A673 (cell line): ENCODE data around the gene ZDHHC7. TPM values are rescaled to one million over a fixed set of nuclear protein-coding genes. Genes with fewer than 3 reads are reported as not detected.

Experiments
- BruUV-seq: library from RNA; stranded (reverse); fragments of 400-500 nt; replicated peaks from 2 replicates; lab custom pipeline; 2021; lab: Mats Ljungman, UMichigan
- CTCF ChIA-PET: fragments of 300-600 bp; sonication (Branson Sonifier 250); formaldehyde crosslinking; loops from one replicate; lab custom pipeline; 2022; ENCODE audit warnings: antibody characterized with exemption; lab: Charles Lee
- POLR2A ChIA-PET: fragments of 300-600 bp; sonication (Branson Sonifier 250); formaldehyde crosslinking; loops from one replicate; lab custom pipeline; 2022; ENCODE audit warnings: antibody characterized with exemption; ENCODE audit not compliant: low non-redundant PET; lab: Charles Lee
- DNase-seq: peaks from one replicate; pipeline ENCODE4 v3.0.0-alpha.2; 2015; ENCODE audit warnings: low spot score
- H3K27ac ChIP-seq: fragments of 200-600 bp; sonication (generic); 2 replicates; pipeline ENCODE4 v1.5.1; 2016; ENCODE audit warnings: mixed run types, low read depth, mild to moderate bottlenecking, mixed read lengths, antibody characterized with exemption, low read length; ENCODE audit not compliant: poor library complexity, severe bottlenecking
- H3K27me3 ChIP-seq: fragments of 200-600 bp; sonication (generic); replicated peaks from 2 replicates; pipeline ENCODE4 v1.6.1; 2017; ENCODE audit warnings: mixed run types, low read depth, mild to moderate bottlenecking, mixed read lengths, antibody characterized with exemption, low read length; ENCODE audit not compliant: insufficient read depth, poor library complexity
- H3K36me3 ChIP-seq: fragments of 200-600 bp; sonication (generic); 2 replicates; pipeline ENCODE4 v1.6.1; 2016; ENCODE audit warnings: mixed run types, mild to moderate bottlenecking, mixed read lengths, antibody characterized with exemption, low read length; ENCODE audit not compliant: insufficient read depth, poor library complexity, severe bottlenecking
- H3K4me1 ChIP-seq: fragments of 200-600 bp; sonication (generic); 2 replicates; pipeline ENCODE4 v1.6.1; 2017; ENCODE audit warnings: mixed run types, mild to moderate bottlenecking, mixed read lengths, antibody characterized with exemption, low read length; ENCODE audit not compliant: insufficient read depth, poor library complexity, severe bottlenecking
- H3K4me3 ChIP-seq: fragments of 200-600 bp; sonication (generic); 2 replicates; pipeline ENCODE4 v1.5.1; 2016; ENCODE audit warnings: low read depth, mixed run types, mild to moderate bottlenecking, mixed read lengths, low read length; ENCODE audit not compliant: poor library complexity, severe bottlenecking
- H3K9me3 ChIP-seq: fragments of 200-600 bp; sonication (generic); 2 replicates; pipeline ENCODE4 v1.6.1; 2016; ENCODE audit warnings: mixed run types, low read depth, mild to moderate bottlenecking, mixed read lengths, antibody characterized with exemption, low read length; ENCODE audit not compliant: poor library complexity, severe bottlenecking
- CTCF ChIP-seq: fragments of 300-800, 200-600 bp; sonication (generic); conservative IDR thresholded peaks from 2 replicates; pipeline ENCODE4 v1.5.1; 2017; ENCODE audit warnings: low read depth, mild to moderate bottlenecking, antibody characterized with exemption, low read length, moderate library complexity, mixed read lengths
- EZH2 ChIP-seq: fragments of 200-600 bp; sonication (generic); IDR thresholded peaks from 2 replicates; pipeline ENCODE4 v1.6.1; 2017; ENCODE audit warnings: borderline replicate concordance, low read depth, mild to moderate bottlenecking, mixed read lengths, antibody characterized with exemption, low read length; ENCODE audit not compliant: poor library complexity, severe bottlenecking
- intact Hi-C: fragments of 100-400 bp; cut with micrococcal nuclease; formaldehyde crosslinking; loops from one replicate; pipeline ENCODE4 v1.10.0; 2022; ENCODE audit not compliant: unreplicated experiment
- total RNA-seq: library from RNA; stranded (reverse); gene quantifications from 2 replicates; pipeline ENCODE4 v1.2.3, GENCODE V29; 2021

ZDHHC7 gene
- total RNA-seq, 1 experiment from 2014 or later, result 43.5 TPM

GRCh38 chr16:85005285-85006069 is 5.9 kb downstream of the ZDHHC7 start:
- no TSS peak for BruUV-seq
- no peak for DNase-seq
- H3K4me1 ChIP-seq, result no peaks in the 10 kb centered on the region

GRCh38 chr16:85004587-85005205 is 6.6 kb downstream of the ZDHHC7 start:
- intact Hi-C loops, result no loop called here
- Histone ChIP-seq H3K9me3 (no peaks in the 10 kb centered on the region), H3K27ac (no peak overlapping the region), H3K4me1 (no peaks in the 10 kb centered on the region), H3K36me3 (no peaks in the 10 kb centered on the region), H3K27me3 (no peaks in the 10 kb centered on the region), H3K4me3 (no peak overlapping the region)
- POLR2A ChIA-PET, result no interaction called here
- CTCF ChIA-PET, result interaction anchor here (0.6 kb wide), 1 partner anchor 336 kb away, joined by 6 read pairs; no protein-coding TSS in a partner anchor
- no TSS peak for BruUV-seq
- no peak for DNase-seq
- no peak for TF ChIP-seq CTCF
- no peak for TF ChIP-seq EZH2

More at GRCh38 chr16:85005285-85006069, 5.9 kb downstream of the ZDHHC7 start:
- POLR2A ChIA-PET, result no interaction called here
- no peaks in the 10 kb centered on the region for H3K36me3 ChIP-seq
- H3K9me3 ChIP-seq, result no peaks in the 10 kb centered on the region
- TF ChIP-seq EZH2 (no peak), CTCF (no peak)
- no peaks in the 10 kb centered on the region for H3K27me3 ChIP-seq
- intact Hi-C loops, result no loop called here
- no peak overlapping the region for H3K4me3 ChIP-seq
- CTCF ChIA-PET, result interaction anchor here (0.6 kb wide), 1 partner anchor 336 kb away, joined by 6 read pairs; no protein-coding TSS in a partner anchor
- H3K27ac ChIP-seq, result no peak overlapping the region

- Histone ChIP-seq H3K27me3 (no peaks in the 10 kb centered on the region), H3K4me1 (no peaks in the 10 kb centered on the region), H3K9me3 (no peaks in the 10 kb centered on the region), H3K36me3 (no peaks in the 10 kb centered on the region), H3K27ac (no peak overlapping the region), H3K4me3 (no peak overlapping the region)
- no peak for DNase-seq
- ChIA-PET POLR2A (no interaction called here), CTCF (no interaction called here)
- BruUV-seq, result no TSS peak
- TF ChIP-seq CTCF, result no peak
- no peak for TF ChIP-seq EZH2
- intact Hi-C loops, result no loop called here
Observed at GRCh38 chr16:85003725-85004586, 7.4 kb downstream of the ZDHHC7 start.
